GM20000 (cell line): Measurements from ENCODE around the gene PPFIBP1.

ENCODE experiments used
- DNase-seq: peaks from one replicate; pipeline ENCODE4 v3.0.0; 2012; ENCODE audit warnings: low spot score
- CTCF ChIP-seq: IDR thresholded peaks from 2 replicates; pipeline ENCODE4 v1.5.1; 2012; ENCODE audit warnings: mild to moderate bottlenecking, control low read depth; ENCODE audit errors: extremely low read depth, missing control alignments

The PPFIBP1 gene

GRCh38 chr12:27523642-27524493 is at the start of gene PPFIBP1:
TSS of gene PPFIBP1 (plus strand) at chr12:27524206. CDS start at chr12:27633397, 109,191 bp downstream.
- TF ChIP-seq CTCF: no peak
- DNase-seq: peak; percentile 94

GRCh38 chr12:27474344-27474743 is 49.7 kb upstream of the PPFIBP1 start:
- no peak for TF ChIP-seq CTCF
- DNase-seq: no peak

- no peak for TF ChIP-seq CTCF
- DNase-seq: no peak
Measured at GRCh38 chr12:27477049-27477448, 47.0 kb upstream of the PPFIBP1 start.

GRCh38 chr12:27478949-27479348 is 45.1 kb upstream of the PPFIBP1 start:
- no peak for DNase-seq
- TF ChIP-seq CTCF: no peak

- TF ChIP-seq CTCF: no peak
- DNase-seq: no peak
Measured at GRCh38 chr12:27480016-27480415, 44.0 kb upstream of the PPFIBP1 start.

GRCh38 chr12:27486961-27487360 is 37.0 kb upstream of the PPFIBP1 start:
- TF ChIP-seq CTCF: no peak
- no peak for DNase-seq

- no peak for DNase-seq
Measured at GRCh38 chr12:27488479-27488878, 35.5 kb upstream of the PPFIBP1 start.

More at GRCh38 chr12:27488479-27488878, 35.5 kb upstream of the PPFIBP1 start:
- TF ChIP-seq CTCF: no peak
